ENCODE results near the gene CADM3.

DNA sequence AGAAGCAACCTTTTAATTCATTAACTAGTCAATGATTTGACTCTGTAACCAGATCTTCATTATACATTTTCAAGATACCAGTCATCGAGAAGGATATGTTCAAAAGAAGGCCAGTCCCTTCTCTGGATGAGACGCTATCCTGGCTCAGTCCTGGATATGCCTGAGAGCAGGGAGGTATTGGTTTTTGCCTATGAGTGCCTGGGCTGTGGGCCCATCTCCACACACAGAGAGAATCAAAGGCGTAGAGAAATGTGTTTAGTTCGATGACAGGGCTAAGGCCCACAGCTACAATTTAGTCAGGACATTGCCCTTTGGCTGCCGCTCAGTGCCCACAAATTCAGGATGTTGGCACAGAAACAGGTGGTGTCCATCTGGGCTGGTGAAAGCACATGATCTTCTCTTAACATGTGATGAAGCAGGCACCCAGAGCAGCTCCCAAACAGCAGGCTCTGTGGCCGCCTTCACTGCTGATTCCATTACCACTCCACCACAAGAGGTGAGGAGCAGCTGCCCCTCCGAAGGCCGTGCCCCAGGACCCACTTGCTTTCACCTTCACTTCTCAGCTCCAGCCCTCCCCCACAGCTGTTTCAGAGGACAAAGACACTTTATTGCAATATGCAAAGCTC lies 58.0 kb downstream of the CADM3 start:
- TF ChIP-seq, protein P1, sequence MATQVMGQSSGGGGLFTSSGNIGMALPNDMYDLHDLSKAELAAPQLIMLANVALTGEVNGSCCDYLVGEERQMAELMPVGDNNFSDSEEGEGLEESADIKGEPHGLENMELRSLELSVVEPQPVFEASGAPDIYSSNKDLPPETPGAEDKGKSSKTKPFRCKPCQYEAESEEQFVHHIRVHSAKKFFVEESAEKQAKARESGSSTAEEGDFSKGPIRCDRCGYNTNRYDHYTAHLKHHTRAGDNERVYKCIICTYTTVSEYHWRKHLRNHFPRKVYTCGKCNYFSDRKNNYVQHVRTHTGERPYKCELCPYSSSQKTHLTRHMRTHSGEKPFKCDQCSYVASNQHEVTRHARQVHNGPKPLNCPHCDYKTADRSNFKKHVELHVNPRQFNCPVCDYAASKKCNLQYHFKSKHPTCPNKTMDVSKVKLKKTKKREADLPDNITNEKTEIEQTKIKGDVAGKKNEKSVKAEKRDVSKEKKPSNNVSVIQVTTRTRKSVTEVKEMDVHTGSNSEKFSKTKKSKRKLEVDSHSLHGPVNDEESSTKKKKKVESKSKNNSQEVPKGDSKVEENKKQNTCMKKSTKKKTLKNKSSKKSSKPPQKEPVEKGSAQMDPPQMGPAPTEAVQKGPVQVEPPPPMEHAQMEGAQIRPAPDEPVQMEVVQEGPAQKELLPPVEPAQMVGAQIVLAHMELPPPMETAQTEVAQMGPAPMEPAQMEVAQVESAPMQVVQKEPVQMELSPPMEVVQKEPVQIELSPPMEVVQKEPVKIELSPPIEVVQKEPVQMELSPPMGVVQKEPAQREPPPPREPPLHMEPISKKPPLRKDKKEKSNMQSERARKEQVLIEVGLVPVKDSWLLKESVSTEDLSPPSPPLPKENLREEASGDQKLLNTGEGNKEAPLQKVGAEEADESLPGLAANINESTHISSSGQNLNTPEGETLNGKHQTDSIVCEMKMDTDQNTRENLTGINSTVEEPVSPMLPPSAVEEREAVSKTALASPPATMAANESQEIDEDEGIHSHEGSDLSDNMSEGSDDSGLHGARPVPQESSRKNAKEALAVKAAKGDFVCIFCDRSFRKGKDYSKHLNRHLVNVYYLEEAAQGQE (IDR thresholded peaks at IDR 0.05; ENCODE audit: insufficient read depth in 1 of 2, low read depth in 2 of 2, low read length in 2 of 2): no peak
- TF ChIP-seq TAF1 (IDR thresholded peaks at IDR 0.05; ENCODE audit: borderline replicate concordance, insufficient read depth, low read length): no peak
